Neural cell (in vitro differentiated cells): ENCODE results near the gene BCAP31.

Source experiments
- EP300 ChIP-seq: fragments of 450-650 bp; conservative IDR thresholded peaks from 2 replicates; pipeline ENCODE4 v1.6.1; 2014; ENCODE audit warnings: antibody characterized with exemption, mild to moderate bottlenecking, moderate library complexity; ENCODE audit not compliant: poor library complexity, severe bottlenecking
- EZH2 ChIP-seq: fragments of 200-600, 300-800 bp; shearing (Covaris generic), sonication (generic); IDR thresholded peaks from 2 replicates; pipeline ENCODE4 v1.6.1; 2014; ENCODE audit warnings: antibody characterized with exemption, low read length, borderline replicate concordance, mild to moderate bottlenecking; ENCODE audit not compliant: insufficient read depth, poor library complexity, severe bottlenecking
- MXI1 ChIP-seq: fragments of 450-650 bp; conservative IDR thresholded peaks from 2 replicates; pipeline ENCODE4 v1.6.1; 2014; ENCODE audit warnings: antibody characterized with exemption, mild to moderate bottlenecking; ENCODE audit not compliant: poor library complexity, severe bottlenecking
- POLR2AphosphoS5 ChIP-seq: IDR thresholded peaks from 2 replicates; pipeline ENCODE4 v1.6.1; 2012
- TF ChIP-seq, protein P1 (sequence below): fragments of 450-650 bp; IDR thresholded peaks from 2 replicates; pipeline ENCODE4 v1.5.1; 2014; ENCODE audit warnings: antibody characterized with exemption, mild to moderate bottlenecking, moderate library complexity; ENCODE audit not compliant: poor library complexity, severe bottlenecking

DNA sequence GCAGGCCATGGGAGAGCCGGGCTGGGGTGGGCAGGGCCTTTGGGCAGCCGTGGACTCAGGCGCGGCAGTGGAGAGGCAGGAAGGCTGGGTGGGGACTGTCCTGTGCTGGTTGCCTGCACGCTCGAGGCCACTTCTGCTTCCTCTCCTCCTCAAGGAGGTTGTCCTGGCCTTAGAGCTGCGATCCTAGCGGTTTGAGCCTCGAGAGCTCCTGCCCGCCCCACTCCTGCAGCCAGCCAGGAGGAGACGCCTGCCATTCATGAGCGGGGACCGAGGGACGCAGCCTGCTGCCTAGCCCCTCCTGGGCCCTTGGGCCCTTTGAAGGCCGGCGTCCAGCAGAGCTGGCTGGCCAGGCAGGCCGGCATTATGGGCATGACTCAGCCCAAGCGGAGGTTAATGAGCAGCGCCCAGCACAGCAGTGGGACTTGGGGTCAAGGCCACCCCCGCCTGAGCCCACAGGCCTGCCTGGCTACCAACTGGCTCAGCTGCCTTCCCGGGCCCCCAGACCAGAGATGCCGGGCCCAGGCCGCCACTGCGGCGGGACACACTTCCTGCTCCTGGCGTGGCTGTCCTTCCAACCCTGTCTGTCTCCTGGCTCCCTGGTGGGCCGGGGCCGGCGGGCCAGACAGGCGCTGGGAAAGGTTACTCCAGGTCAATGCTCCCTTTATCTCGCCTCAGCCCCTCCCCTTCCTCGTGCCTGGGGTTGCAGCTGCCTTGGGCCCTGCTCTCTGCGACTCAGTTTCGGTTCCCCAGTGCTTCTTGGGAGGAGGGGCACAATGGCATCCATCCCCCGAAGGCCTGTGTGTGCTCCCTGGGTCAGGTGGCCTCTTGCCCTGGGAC is 2.3 kb upstream of the BCAP31 start:
- TF ChIP-seq EZH2 (no peak), EP300 (no peak), POLR2AphosphoS5 (no peak), MXI1 (no peak)
- TF ChIP-seq, protein P1, sequence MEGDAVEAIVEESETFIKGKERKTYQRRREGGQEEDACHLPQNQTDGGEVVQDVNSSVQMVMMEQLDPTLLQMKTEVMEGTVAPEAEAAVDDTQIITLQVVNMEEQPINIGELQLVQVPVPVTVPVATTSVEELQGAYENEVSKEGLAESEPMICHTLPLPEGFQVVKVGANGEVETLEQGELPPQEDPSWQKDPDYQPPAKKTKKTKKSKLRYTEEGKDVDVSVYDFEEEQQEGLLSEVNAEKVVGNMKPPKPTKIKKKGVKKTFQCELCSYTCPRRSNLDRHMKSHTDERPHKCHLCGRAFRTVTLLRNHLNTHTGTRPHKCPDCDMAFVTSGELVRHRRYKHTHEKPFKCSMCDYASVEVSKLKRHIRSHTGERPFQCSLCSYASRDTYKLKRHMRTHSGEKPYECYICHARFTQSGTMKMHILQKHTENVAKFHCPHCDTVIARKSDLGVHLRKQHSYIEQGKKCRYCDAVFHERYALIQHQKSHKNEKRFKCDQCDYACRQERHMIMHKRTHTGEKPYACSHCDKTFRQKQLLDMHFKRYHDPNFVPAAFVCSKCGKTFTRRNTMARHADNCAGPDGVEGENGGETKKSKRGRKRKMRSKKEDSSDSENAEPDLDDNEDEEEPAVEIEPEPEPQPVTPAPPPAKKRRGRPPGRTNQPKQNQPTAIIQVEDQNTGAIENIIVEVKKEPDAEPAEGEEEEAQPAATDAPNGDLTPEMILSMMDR = no peak
